T-cell (primary cell): ENCODE data around the gene ECI1. TPM values are rescaled to one million over a fixed set of nuclear protein-coding genes. Genes with fewer than 3 reads are reported as not detected.

Source experiments
- ATAC-seq, 4 experiments: fragments of 200-7000 bp in 3 of 4; fragments of 150-1000 bp in 1 of 4; cut with Tn5 transposase; replicated peaks in 1 of 4; 1 replicate in 3 of 4; 2 replicates in 1 of 4; pipeline ENCODE4 v1.10.0; 2021; ENCODE audit warnings: moderate library complexity in 3 of 4, mild to moderate bottlenecking in 2 of 4, moderate number of reproducible peaks in 1 of 4
- CTCF ChIA-PET, 2 donors: fragments of 300-600 bp; sonication (Branson Sonifier 250); formaldehyde crosslinking; loops; one replicate each; lab custom pipeline; 2022; ENCODE audit warnings: antibody characterized with exemption in 2 of 2; lab: Charles Lee
- POLR2A ChIA-PET, 2 donors: fragments of 300-600 bp; sonication (Branson Sonifier 250); formaldehyde crosslinking; loops; one replicate each; lab custom pipeline; 2022; ENCODE audit warnings: antibody characterized with exemption in 2 of 2; lab: Charles Lee
- DNase-seq, 35 experiments: peaks; one replicate each; pipeline versions ENCODE4 v3.0.0 to v3.0.0-alpha.2; 2013 to 2023
- H3K27ac ChIP-seq: one replicate; pipeline ENCODE4 v1.5.1; 2013; ENCODE audit warnings: low read length
- H3K27me3 ChIP-seq, 2 experiments: replicated peaks in 1 of 2; 1 replicate in 1 of 2; 2 replicates in 1 of 2; pipeline versions ENCODE4 v1.6.1 to v1.7.0; 2013; ENCODE audit warnings: low read length in 1 of 2, mixed read lengths in 1 of 2; ENCODE audit not compliant: control insufficient read depth in 2 of 2, insufficient read depth in 2 of 2; ENCODE audit errors: extremely low read depth in 1 of 2
- H3K36me3 ChIP-seq, 2 donors: 1 replicate in 1 of 2; 2 replicates in 1 of 2; pipeline versions ENCODE4 v1.6.1 to v1.7.0; 2013; ENCODE audit warnings: low read length in 1 of 2; ENCODE audit not compliant: control insufficient read depth in 2 of 2, insufficient read depth in 1 of 2; ENCODE audit errors: extremely low read depth in 1 of 2
- H3K4me1 ChIP-seq, 2 experiments: 1 replicate in 1 of 2; 2 replicates in 1 of 2; pipeline versions ENCODE4 v1.6.1 to v1.7.0; 2013; ENCODE audit warnings: low read length in 2 of 2, mixed read lengths in 1 of 2; ENCODE audit not compliant: insufficient read depth in 2 of 2, control insufficient read depth in 1 of 2; ENCODE audit errors: extremely low read depth in 1 of 2
- H3K4me3 ChIP-seq, 2 donors: 1 replicate in 1 of 2; 2 replicates in 1 of 2; pipeline versions ENCODE4 v1.5.1 to v1.7.0; 2013; ENCODE audit warnings: mild to moderate bottlenecking in 2 of 2, low read length in 1 of 2, moderate library complexity in 1 of 2; ENCODE audit not compliant: control insufficient read depth in 1 of 2; ENCODE audit errors: extremely low read depth in 1 of 2
- H3K9me3 ChIP-seq: 2 replicates; pipeline ENCODE4 v1.7.0; 2013
- H3K27ac Mint-ChIP-seq, 2 donors: one replicate each; pipeline ENCODE4 v1.8.0; 2020 to 2021; ENCODE audit warnings: mild to moderate bottlenecking in 2 of 2, mixed read lengths in 2 of 2
- H3K27me3 Mint-ChIP-seq, 2 donors: one replicate each; pipeline ENCODE4 v1.8.0; 2021 to 2022; ENCODE audit warnings: mixed read lengths in 2 of 2
- H3K36me3 Mint-ChIP-seq: one replicate; pipeline ENCODE4 v1.8.0; 2021; ENCODE audit warnings: mixed read lengths
- H3K4me1 Mint-ChIP-seq, 3 donors: one replicate each; pipeline ENCODE4 v1.8.0; 2020 to 2022; ENCODE audit warnings: mixed read lengths in 3 of 3, mild to moderate bottlenecking in 1 of 3
- H3K4me3 Mint-ChIP-seq, 3 donors: one replicate each; pipeline ENCODE4 v1.8.0; 2020 to 2022; ENCODE audit warnings: mild to moderate bottlenecking in 3 of 3, mixed read lengths in 3 of 3, moderate library complexity in 3 of 3
- H3K9me3 Mint-ChIP-seq, 3 donors: one replicate each; pipeline ENCODE4 v1.8.0; 2020 to 2022; ENCODE audit warnings: mixed read lengths in 3 of 3
- WGBS: methylation state at CpG from one replicate; pipeline ENCODE4 v1.1.5; 2013; ENCODE audit warnings: missing lambda C conversion rate; ENCODE audit not compliant: insufficient coverage; 5-methylcytosine and 5-hydroxymethylcytosine counted together
- total RNA-seq, 35 experiments: library from RNA in 6 of 35; stranded (reverse) in 6 of 35; fragments of 120-200 nt in 1 of 35; gene quantifications; one replicate each; pipeline versions ENCODE4 v1.2.1 to v1.2.4 and lab custom pipeline; 2013 to 2026

ECI1 gene
- total RNA-seq, 5 donors from 2014 or later (not counting 1 experiment from before 2014, with no cell fraction given) = 17.0 to 40.1 (median 37.7) TPM

DNA sequence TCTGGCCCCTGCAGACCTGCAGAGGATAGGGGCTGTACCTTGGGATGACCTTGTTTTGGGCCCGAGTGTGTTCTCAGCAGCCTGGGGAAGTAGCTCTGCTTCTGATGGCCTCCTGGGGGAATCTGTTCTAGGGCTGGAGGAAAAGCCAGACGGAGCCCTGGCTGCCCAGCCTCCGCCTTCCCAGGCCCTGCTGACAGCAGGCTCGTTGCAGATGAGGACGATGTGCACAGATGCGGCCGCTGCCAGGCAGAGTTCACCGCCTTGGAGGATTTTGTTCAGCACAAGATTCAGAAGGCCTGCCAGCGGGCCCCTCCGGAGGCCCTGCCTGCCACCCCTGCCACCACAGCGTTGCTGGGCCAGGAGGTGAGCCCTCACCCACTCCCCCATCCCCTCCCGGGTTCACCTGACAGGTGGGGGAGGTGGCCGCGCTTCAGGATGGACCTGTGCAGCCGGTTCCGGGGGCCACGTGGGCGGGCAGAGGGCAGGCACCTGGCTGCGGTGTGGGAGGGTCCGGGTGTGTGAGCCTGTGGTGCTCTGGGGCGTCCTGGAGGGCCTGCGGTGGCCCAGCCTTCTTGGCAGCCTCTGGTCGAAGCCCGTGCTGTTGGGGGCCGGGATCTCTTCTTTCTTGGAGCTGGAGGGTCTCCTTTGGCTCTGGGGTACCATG lies 23.1 kb downstream of the ECI1 start:
- H3K4me1 ChIP-seq = peaks cover 3 to 23% of the 10 kb centered on the region in 2 experiments
- H3K27me3 Mint-ChIP-seq = no peaks in the 10 kb centered on the region
- peaks cover 31 to 51% of the 10 kb centered on the region in 2 donors for H3K36me3 ChIP-seq
- H3K4me3 ChIP-seq = no peak overlapping the region
- ATAC-seq (no peak), DNase-seq (no peak)
- ChIA-PET CTCF (no interaction called here), POLR2A (no interaction called here)
- no peaks in the 10 kb centered on the region for H3K9me3 ChIP-seq
- H3K4me1 Mint-ChIP-seq = peaks cover 6 to 28% (median 20%) of the 10 kb centered on the region in 3 donors
- H3K27ac Mint-ChIP-seq = no peak overlapping the region
- H3K9me3 Mint-ChIP-seq = no peaks in the 10 kb centered on the region
- 92% methylated on average over 20 of the region's 25 CpGs for WGBS
- H3K4me3 Mint-ChIP-seq = no peak overlapping the region
- H3K36me3 Mint-ChIP-seq = peaks cover 18% of the 10 kb centered on the region
- peaks cover 0 to 27% of the 10 kb centered on the region in 2 experiments for H3K27me3 ChIP-seq
- no peak overlapping the region for H3K27ac ChIP-seq

DNA sequence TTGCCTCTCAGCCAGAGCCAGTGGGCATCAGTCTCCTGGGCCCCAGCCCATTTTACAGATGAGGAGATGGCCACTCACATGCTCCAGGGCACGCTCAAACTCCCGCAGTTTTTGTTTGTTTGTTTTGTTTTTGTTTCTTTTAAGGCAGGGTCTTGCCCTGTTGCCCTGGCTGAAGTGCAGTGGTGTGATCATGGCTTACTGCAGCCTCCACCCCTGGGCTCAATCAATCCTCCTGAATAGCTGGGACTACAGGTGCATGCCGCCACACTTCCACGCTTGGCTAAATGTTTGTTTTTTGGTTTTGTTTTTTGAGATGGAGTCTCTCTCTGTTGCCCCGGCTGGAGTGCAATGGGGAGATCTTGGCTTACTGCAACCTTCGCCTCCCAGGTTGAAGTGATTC lies 24.5 kb downstream of the ECI1 start:
- Mint-ChIP-seq H3K4me3 (no peak overlapping the region), H3K36me3 (peaks cover 16% of the 10 kb centered on the region), H3K27me3 (no peaks in the 10 kb centered on the region), H3K9me3 (no peaks in the 10 kb centered on the region), H3K4me1 (peaks cover 6 to 28% (median 20%) of the 10 kb centered on the region in 3 donors), H3K27ac (no peak overlapping the region)
- Histone ChIP-seq H3K27me3 (peaks cover 0 to 18% of the 10 kb centered on the region in 2 experiments), H3K4me3 (no peak overlapping the region), H3K27ac (no peak overlapping the region), H3K4me1 (peaks cover 3 to 31% of the 10 kb centered on the region in 2 experiments), H3K9me3 (no peaks in the 10 kb centered on the region), H3K36me3 (peaks cover 21 to 37% of the 10 kb centered on the region in 2 donors)
- POLR2A ChIA-PET = no interaction called here
- DNase-seq = no peak
- CTCF ChIA-PET = interaction anchor here in 1 of 2 donors (1.2 kb wide), 1 partner anchor 24 kb away, joined by 3 read pairs; the partner anchor contains the start of gene ECI1
- no peak for ATAC-seq
- 98% methylated on average over 4 of the region's 6 CpGs for WGBS

DNA sequence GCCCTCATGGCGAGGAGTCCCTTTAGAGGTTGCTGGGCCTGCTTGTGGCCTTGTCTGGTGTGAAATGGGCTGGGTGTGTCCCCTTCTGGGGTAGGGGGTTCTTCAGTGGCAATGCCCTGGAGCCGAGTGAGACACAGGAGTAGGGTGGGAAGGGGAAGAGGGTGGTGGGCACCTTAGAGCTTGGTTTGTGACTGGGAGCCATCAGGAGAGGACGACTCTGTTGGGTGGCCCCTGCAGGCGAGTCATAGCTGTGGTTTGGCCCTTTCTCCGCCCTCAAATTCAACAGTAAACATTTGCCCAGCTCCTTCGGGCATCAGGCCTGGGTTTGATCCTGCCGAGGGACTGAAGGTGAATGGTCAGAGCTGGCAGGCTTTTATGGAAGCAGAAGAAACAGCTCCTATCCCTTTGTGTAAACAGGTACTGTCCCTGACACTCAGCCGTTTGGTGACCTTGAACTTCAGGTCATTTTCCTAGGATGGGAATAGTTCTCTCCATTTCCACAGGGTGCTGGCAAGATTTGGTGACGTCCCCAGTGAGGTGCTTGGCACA lies 25.1 kb downstream of the ECI1 start:
- CTCF ChIA-PET = interaction anchor here in 1 of 2 donors (1.2 kb wide), 1 partner anchor 25 kb away, joined by 3 read pairs; the partner anchor contains the start of gene ECI1
- Histone ChIP-seq H3K27me3 (peaks cover 0 to 14% of the 10 kb centered on the region in 2 experiments), H3K4me1 (peaks cover 3 to 31% of the 10 kb centered on the region in 2 experiments), H3K9me3 (no peaks in the 10 kb centered on the region), H3K4me3 (no peak overlapping the region), H3K27ac (no peak overlapping the region), H3K36me3 (peaks cover 21 to 32% of the 10 kb centered on the region in 2 donors)
- Mint-ChIP-seq H3K27me3 (no peaks in the 10 kb centered on the region), H3K36me3 (peaks cover 10% of the 10 kb centered on the region), H3K27ac (no peak overlapping the region), H3K9me3 (no peaks in the 10 kb centered on the region), H3K4me3 (peak overlapping the region; percentile 29 to 49 (median 39)), H3K4me1 (peaks cover 6 to 28% (median 20%) of the 10 kb centered on the region in 3 donors)
- 66% methylated on average over 3 of the region's 9 CpGs for whole genome bisulfite sequencing
- POLR2A ChIA-PET = no interaction called here
- ATAC-seq (no peak), DNase-seq (no peak)

DNA sequence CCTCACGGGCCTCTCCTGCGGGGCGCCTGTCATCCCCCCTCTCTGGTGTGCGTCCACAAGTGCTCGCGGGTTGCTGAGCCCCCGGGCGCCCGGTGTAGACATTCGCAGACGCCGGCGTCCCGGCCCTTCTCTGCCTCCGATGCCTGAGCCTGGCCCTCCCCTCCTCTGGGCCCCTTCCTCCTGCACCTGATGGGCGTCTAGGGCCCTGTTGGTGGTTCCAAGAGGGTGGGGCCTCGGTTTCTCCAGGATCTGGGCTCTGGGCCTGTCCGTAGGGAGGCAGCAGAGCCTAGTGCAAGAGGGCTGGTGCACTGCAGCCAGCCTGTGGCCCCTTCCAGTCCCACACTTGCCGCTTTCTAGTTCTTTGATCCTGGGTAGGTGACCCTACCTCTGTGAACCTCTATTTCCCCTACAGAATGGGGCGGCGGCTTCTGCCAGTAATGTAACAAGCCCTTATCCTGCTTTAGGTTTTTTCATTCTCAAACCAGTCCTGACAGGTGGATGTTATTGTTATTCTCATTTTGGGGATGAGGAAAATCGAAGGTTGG lies 27.4 kb downstream of the ECI1 start:
- H3K4me3 ChIP-seq = peak overlapping the region; percentile 70 to 93
- ChIA-PET CTCF (no interaction called here), POLR2A (no interaction called here)
- H3K4me1 Mint-ChIP-seq = peaks cover 6 to 28% (median 20%) of the 10 kb centered on the region in 3 donors
- peaks cover 13 to 16% of the 10 kb centered on the region in 2 donors for H3K36me3 ChIP-seq
- ATAC-seq (peak; percentile 16 to 30 (median 24)), DNase-seq (peak in 15 of 35 experiments; percentile 5 to 38 (median 20))
- no peaks in the 10 kb centered on the region for H3K9me3 ChIP-seq
- H3K4me3 Mint-ChIP-seq = peak overlapping the region; percentile 68 to 77 (median 77)
- peaks cover 3 to 31% of the 10 kb centered on the region in 2 experiments for H3K4me1 ChIP-seq
- peaks cover 0 to 11% of the 10 kb centered on the region in 2 experiments for H3K27me3 ChIP-seq
- no peaks in the 10 kb centered on the region for H3K36me3 Mint-ChIP-seq
- H3K27ac ChIP-seq = peak overlapping the region; percentile 55
- H3K27ac Mint-ChIP-seq = peak overlapping the region in 1 of 2 donors; percentile 3
- H3K27me3 Mint-ChIP-seq = no peaks in the 10 kb centered on the region
- WGBS = under 1% methylated on average over 10 of the region's 22 CpGs
- no peaks in the 10 kb centered on the region for H3K9me3 Mint-ChIP-seq

DNA sequence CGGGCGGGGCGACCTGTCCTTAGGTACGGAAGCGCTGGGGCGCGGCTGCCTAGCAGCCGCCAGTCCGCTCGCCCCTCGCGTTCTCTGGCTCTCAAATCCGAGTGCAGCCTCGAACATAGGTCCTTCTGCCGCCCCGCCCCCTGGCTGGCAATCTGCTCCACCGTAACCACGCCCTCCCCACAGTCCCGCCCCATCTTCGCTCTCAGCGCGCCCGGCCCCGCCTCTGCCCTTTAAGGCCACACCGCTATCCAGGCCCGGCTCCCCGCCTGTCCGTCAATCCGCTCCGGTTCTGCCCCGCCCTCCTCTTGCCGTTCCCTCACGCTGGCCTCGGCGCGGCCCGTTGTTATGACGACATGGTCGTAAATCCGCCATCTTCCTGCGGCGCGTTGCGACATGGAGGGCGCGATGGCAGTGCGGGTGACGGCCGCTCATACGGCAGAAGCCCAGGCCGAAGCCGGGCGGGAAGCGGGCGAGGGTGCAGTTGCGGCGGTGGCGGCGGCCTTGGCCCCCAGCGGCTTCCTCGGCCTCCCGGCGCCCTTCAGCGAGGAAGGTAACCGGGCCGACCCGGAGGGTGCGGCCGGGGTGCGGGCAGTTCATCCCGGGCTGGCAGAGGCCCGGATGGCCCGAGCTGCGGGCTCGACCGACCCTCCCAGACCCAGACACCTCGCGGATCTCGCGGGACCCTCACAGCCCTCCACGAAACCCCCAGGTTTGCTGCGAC lies 28.0 kb downstream of the ECI1 start, which contains the start of gene E4F1:
TSS of gene E4F1 (plus strand) at position 371 of the 721 bp plus-strand sequence. CDS start at position 394, 23 bp downstream.
- Histone ChIP-seq H3K4me3 (peak within 1 kb of the TSS; percentile 70 to 93), H3K9me3 (no peaks in the 10 kb centered on the region), H3K4me1 (peaks cover 3 to 31% of the 10 kb centered on the region in 2 experiments), H3K27me3 (peaks cover 0 to 10% of the 10 kb centered on the region in 2 experiments), H3K27ac (peak within 1 kb of the TSS; percentile 60), H3K36me3 (peaks cover 7 to 9% of the 10 kb centered on the region in 2 donors)
- Mint-ChIP-seq H3K9me3 (no peaks in the 10 kb centered on the region), H3K27ac (peak within 1 kb of the TSS; percentile 53 to 84), H3K4me3 (peak within 1 kb of the TSS; percentile 68 to 88 (median 77)), H3K4me1 (peaks cover 6 to 28% (median 20%) of the 10 kb centered on the region in 3 donors), H3K36me3 (no peaks in the 10 kb centered on the region), H3K27me3 (no peaks in the 10 kb centered on the region)
- CTCF ChIA-PET = interaction anchor here (0.6 kb wide), 2 partner anchors 70 to 83 kb away, joined by 3 to 4 read pairs; no protein-coding TSS in a partner anchor
- DNase-seq = peak; percentile 92 to 99 (median 97)
- ATAC-seq = peak; percentile 95 to 97 (median 97)
- under 1% methylated on average over 82 of the region's 82 CpGs for WGBS
- POLR2A ChIA-PET = no interaction called here

DNA sequence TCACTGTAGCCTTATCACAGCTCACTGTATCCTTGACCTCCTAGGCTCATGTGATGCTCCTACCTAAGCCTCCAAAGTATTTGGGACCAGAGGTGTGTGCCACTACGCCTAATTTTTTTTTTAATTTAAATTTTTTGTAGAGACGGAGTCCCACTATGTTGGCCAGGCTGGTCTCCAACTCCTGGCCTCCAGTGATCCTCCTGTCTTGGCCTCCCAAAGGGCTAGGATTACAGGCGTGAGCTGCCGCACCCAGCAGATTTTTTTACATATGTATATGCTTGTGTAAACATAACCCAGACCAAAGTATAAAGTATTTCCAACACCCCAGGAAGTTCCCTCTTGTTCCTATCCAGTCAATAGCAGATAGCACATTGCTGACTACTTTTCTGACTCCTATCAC lies 35.1 kb downstream of the ECI1 start:
- WGBS = 100% methylated on average over 2 of the region's 4 CpGs

More for the DNA sequence above, 35.1 kb downstream of the ECI1 start:
- peak overlapping the region; percentile 57 to 78 (median 59) for H3K4me3 Mint-ChIP-seq
- ATAC-seq (no peak), DNase-seq (no peak)
- H3K36me3 ChIP-seq = peaks cover 9 to 13% of the 10 kb centered on the region in 2 donors
- peaks cover 2% of the 10 kb centered on the region for H3K36me3 Mint-ChIP-seq
- H3K27ac ChIP-seq = no peak overlapping the region
- peaks cover 12 to 17% (median 16%) of the 10 kb centered on the region in 3 donors for H3K4me1 Mint-ChIP-seq
- H3K27me3 ChIP-seq = no peaks in the 10 kb centered on the region
- H3K27ac Mint-ChIP-seq = no peak overlapping the region
- POLR2A ChIA-PET = no interaction called here
- H3K4me3 ChIP-seq = no peak overlapping the region
- H3K27me3 Mint-ChIP-seq = no peaks in the 10 kb centered on the region
- H3K9me3 ChIP-seq = no peaks in the 10 kb centered on the region
- peaks cover 6 to 29% of the 10 kb centered on the region in 2 experiments for H3K4me1 ChIP-seq
- CTCF ChIA-PET = no interaction called here
- H3K9me3 Mint-ChIP-seq = no peaks in the 10 kb centered on the region
